GM12878 (cell line): ENCODE results near the gene ARRDC1. TPM values are rescaled to one million over a fixed set of nuclear protein-coding genes. Genes with fewer than 3 reads are reported as not detected.

ENCODE experiments used
- ATAC-seq: fragments of 200-7000 bp; cut with Tn5 transposase; 3 replicates; pipeline ENCODE4 v1.9.1; 2020; ENCODE audit warnings: mild to moderate bottlenecking, moderate library complexity
- BruUV-seq: library from RNA; stranded (reverse); fragments of 400-500 nt; replicated peaks from 2 replicates; lab custom pipeline; 2021; lab: Mats Ljungman, UMichigan
- CTCF ChIA-PET: fragments of 300-600 bp; sonication (Branson Sonifier 250); formaldehyde crosslinking; extraction: SDS; loops from one replicate; lab custom pipeline; 2021; ENCODE audit warnings: inconsistent platforms; lab: Yijun Ruan, JAX
- POLR2A ChIA-PET: fragments of 350-600 bp; formaldehyde crosslinking; extraction: SDS; loops from one replicate; lab custom pipeline; 2021; ENCODE audit warnings: inconsistent platforms; lab: Charles Lee
- RAD21 ChIA-PET: fragments of 300-600 bp; sonication (Branson Sonifier 250); formaldehyde crosslinking; loops from one replicate; lab custom pipeline; 2023; ENCODE audit warnings: antibody characterized with exemption; ENCODE audit not compliant: unreplicated experiment; lab: Charles Lee
- SMC1A ChIA-PET: fragments of 300-600 bp; sonication (Branson Sonifier 250); formaldehyde crosslinking; loops from one replicate; lab custom pipeline; 2023; ENCODE audit not compliant: unreplicated experiment, uncharacterized antibody; lab: Charles Lee
- DNase-seq: peaks from one replicate; pipeline ENCODE4 v3.0.0-alpha.2; 2011; ENCODE audit warnings: low read depth, low spot score
- FAIRE-seq: peaks from 3 replicates; lab custom pipeline; 2011; peaks lifted over from hg19 to GRCh38; lab: Jason Lieb, UNC
- H2AFZ ChIP-seq: 2 replicates; pipeline ENCODE4 v1.6.0; 2011; ENCODE audit warnings: low read depth, low read length, control low read depth; ENCODE audit not compliant: control insufficient read depth
- H3K27ac ChIP-seq: 2 replicates; pipeline ENCODE4 v1.5.1; 2011; ENCODE audit warnings: control low read depth; ENCODE audit not compliant: control insufficient read depth, insufficient read depth
- H3K27me3 ChIP-seq, 2 experiments: replicated peaks in 1 of 2; 2 replicates each; pipeline versions ENCODE4 v1.6.0 to v1.6.1; 2011; ENCODE audit warnings: low read length in 1 of 2; ENCODE audit not compliant: control insufficient read depth in 2 of 2, insufficient read depth in 2 of 2
- H3K36me3 ChIP-seq, 2 experiments: 2 replicates each; pipeline ENCODE4 v1.5.1; 2011; ENCODE audit warnings: low read length in 1 of 2; ENCODE audit not compliant: control insufficient read depth in 2 of 2, insufficient read depth in 2 of 2
- H3K4me1 ChIP-seq: 2 replicates; pipeline ENCODE4 v1.6.1; 2011; ENCODE audit warnings: mild to moderate bottlenecking, low read length, moderate library complexity, mixed read lengths; ENCODE audit not compliant: control insufficient read depth, insufficient read depth
- H3K4me2 ChIP-seq: 2 replicates; pipeline ENCODE4 v1.6.0; 2011; ENCODE audit warnings: control low read depth; ENCODE audit not compliant: control insufficient read depth, insufficient read depth
- H3K4me3 ChIP-seq: fragments of 200-600 bp; sonication (generic); 2 replicates; pipeline ENCODE4 v1.5.1; 2016
- H3K79me2 ChIP-seq: 2 replicates; pipeline ENCODE4 v1.6.0; 2011; ENCODE audit warnings: low read length; ENCODE audit not compliant: control insufficient read depth, insufficient read depth
- H3K9ac ChIP-seq: 2 replicates; pipeline ENCODE4 v1.8.0; 2011; ENCODE audit warnings: low read length, control low read depth, mixed read lengths; ENCODE audit not compliant: control insufficient read depth, insufficient read depth
- H3K9me3 ChIP-seq: replicated peaks from 3 replicates; pipeline ENCODE4 v1.5.1; 2011; ENCODE audit warnings: mild to moderate bottlenecking, low read length; ENCODE audit not compliant: control insufficient read depth, insufficient read depth
- H4K20me1 ChIP-seq: 2 replicates; pipeline ENCODE4 v1.6.0; 2011; ENCODE audit not compliant: control insufficient read depth, insufficient read depth
- BCL11A ChIP-seq: IDR thresholded peaks from 2 replicates; pipeline ENCODE4 v1.6.1; 2011; ENCODE audit warnings: low read depth, low read length
- CBFB ChIP-seq: IDR thresholded peaks from 2 replicates; pipeline ENCODE4 v1.6.1; 2016; ENCODE audit warnings: antibody characterized with exemption, low read depth
- CHD1 ChIP-seq: IDR thresholded peaks from 2 replicates; pipeline ENCODE4 v1.6.1; 2012; ENCODE audit warnings: low read depth, low read length, improper control_type of control experiment
- CHD2 ChIP-seq: IDR thresholded peaks from 2 replicates; pipeline ENCODE4 v1.6.1; 2011; ENCODE audit warnings: low read depth, low read length, improper control_type of control experiment, borderline replicate concordance
- EGR1 ChIP-seq, 2 experiments: IDR thresholded peaks; 1 replicate in 1 of 2; 2 replicates in 1 of 2; pipeline ENCODE4 v1.6.1; 2011 to 2012; ENCODE audit warnings: low read depth in 2 of 2, low read length in 2 of 2, borderline replicate concordance in 1 of 2, mild to moderate bottlenecking in 1 of 2, moderate library complexity in 1 of 2
- FOXM1 ChIP-seq: IDR thresholded peaks from 2 replicates; pipeline ENCODE4 v1.6.1; 2012; ENCODE audit warnings: low read depth, mild to moderate bottlenecking, inconsistent platforms, low read length, moderate library complexity
- NBN ChIP-seq: fragments of 450-650 bp; IDR thresholded peaks from 2 replicates; pipeline ENCODE4 v1.6.1; 2016
- NFYA ChIP-seq: IDR thresholded peaks from 2 replicates; pipeline ENCODE4 v1.6.1; 2011; ENCODE audit warnings: low read depth, mild to moderate bottlenecking, low read length, improper control_type of control experiment, borderline replicate concordance
- SPI1 ChIP-seq: IDR thresholded peaks from 2 replicates; pipeline ENCODE4 v1.6.1; 2011; ENCODE audit warnings: low read depth, mild to moderate bottlenecking, low read length, moderate library complexity, borderline replicate concordance; ENCODE audit not compliant: insufficient read depth
- SUZ12 ChIP-seq: fragments of 200-600 bp; sonication (generic); IDR thresholded peaks from one replicate; pipeline ENCODE4 v1.6.1; 2018; ENCODE audit warnings: antibody characterized with exemption, mild to moderate bottlenecking; ENCODE audit not compliant: unreplicated experiment
- TBL1XR1 ChIP-seq: IDR thresholded peaks from 2 replicates; pipeline ENCODE4 v1.6.1; 2012; ENCODE audit warnings: low read depth, low read length, improper control_type of control experiment
- whole genome bisulfite sequencing: methylation state at CpG from one replicate; pipeline ENCODE4 v1.1.6; 2016; ENCODE audit warnings: low lambda C conversion rate; ENCODE audit not compliant: insufficient replicate concordance, insufficient coverage; ENCODE audit errors: missing lambda C conversion rate; 5-methylcytosine and 5-hydroxymethylcytosine counted together
- in situ Hi-C: fragments of 300-500 bp; cut with MboI; formaldehyde crosslinking; loops from 9 replicates; pipeline ENCODE4 v1.14.3; 2018; ENCODE audit warnings: mixed read lengths
- intact Hi-C: fragments of 100-400 bp; cut with micrococcal nuclease; formaldehyde crosslinking; loops from one replicate; pipeline ENCODE4 v1.14.2; 2022; ENCODE audit not compliant: unreplicated experiment
- polyA plus RNA-seq, 11 experiments: library from polyadenylated mRNA; depleted of rRNA in 4 of 11; unstranded in 6 of 11; stranded (reverse) in 5 of 11; fragments of >200 nt; fragmentation: Nextera tagmentation in 4 of 11; fragmentation: Illumina TruSeq in 1 of 11; extraction: Ambion mirVana in 4 of 11; extraction: Trizol in 1 of 11; gene quantifications; 1 replicate in 1 of 11; 2 replicates in 10 of 11; pipeline versions ENCODE4 v1.2.1 to v1.2.3, GENCODE V29; 2011 to 2016; ENCODE audit warnings: inconsistent platforms in 2 of 11, missing spikeins in 2 of 11, low read depth in 1 of 11
- total RNA-seq, 4 experiments: library from RNA; depleted of rRNA in 3 of 4; stranded (reverse); fragments of >200 nt in 3 of 4; fragmentation: Illumina TruSeq in 1 of 4; extraction: Trizol in 1 of 4; gene quantifications; 2 replicates each; pipeline versions ENCODE4 v1.2.1 to v1.2.3, GENCODE V29; 2013 to 2021
- TF ChIP-seq, protein P1 (sequence below): fragments of 450-650 bp; IDR thresholded peaks from 2 replicates; pipeline ENCODE4 v1.6.1; 2017; ENCODE audit warnings: mild to moderate bottlenecking, moderate library complexity

Gene ARRDC1
- total and polyA plus RNA-seq, 10 of the 15 experiments (the other 5 are each of a cell fraction or from before 2014, with no cell fraction given), result 0.23 to 34.4 (median 20.9) TPM

- ChIA-PET POLR2A (no interaction called here), SMC1A (no interaction called here), RAD21 (no interaction called here), CTCF (no interaction called here)
- H3K9ac ChIP-seq, result no peak overlapping the region
- H3K4me1 ChIP-seq, result no peaks in the 10 kb centered on the region
- in situ Hi-C loops, result no loop called here
- no TSS peak for BruUV-seq
- H3K36me3 ChIP-seq, result peaks cover 8 to 14% of the 10 kb centered on the region in 2 experiments
- H2AFZ ChIP-seq, result no peak overlapping the region
- ATAC-seq (no peak), DNase-seq (no peak), FAIRE-seq (no peak)
- H3K4me3 ChIP-seq, result no peak overlapping the region
- no peak overlapping the region for H3K4me2 ChIP-seq
- H3K27ac ChIP-seq, result no peak overlapping the region
- peaks cover 2% of the 10 kb centered on the region for H3K79me2 ChIP-seq
- no peaks in the 10 kb centered on the region for H3K9me3 ChIP-seq
- H3K27me3 ChIP-seq, result no peaks in the 10 kb centered on the region
- H4K20me1 ChIP-seq, result no peaks in the 10 kb centered on the region
- no peak for TF ChIP-seq TBL1XR1
- no peak for TF ChIP-seq FOXM1
- TF ChIP-seq EGR1 (IDR thresholded peaks at IDR 0.05; ENCODE audit: borderline replicate concordance in 1 of 2, low read depth in 2 of 2, low read length in 2 of 2), result no peak
- TF ChIP-seq NBN, result no peak
- no peak for TF ChIP-seq NFYA
- TF ChIP-seq CHD2, result no peak
- TF ChIP-seq BCL11A, result no peak
- no peak for TF ChIP-seq CHD1
- TF ChIP-seq, protein P1, sequence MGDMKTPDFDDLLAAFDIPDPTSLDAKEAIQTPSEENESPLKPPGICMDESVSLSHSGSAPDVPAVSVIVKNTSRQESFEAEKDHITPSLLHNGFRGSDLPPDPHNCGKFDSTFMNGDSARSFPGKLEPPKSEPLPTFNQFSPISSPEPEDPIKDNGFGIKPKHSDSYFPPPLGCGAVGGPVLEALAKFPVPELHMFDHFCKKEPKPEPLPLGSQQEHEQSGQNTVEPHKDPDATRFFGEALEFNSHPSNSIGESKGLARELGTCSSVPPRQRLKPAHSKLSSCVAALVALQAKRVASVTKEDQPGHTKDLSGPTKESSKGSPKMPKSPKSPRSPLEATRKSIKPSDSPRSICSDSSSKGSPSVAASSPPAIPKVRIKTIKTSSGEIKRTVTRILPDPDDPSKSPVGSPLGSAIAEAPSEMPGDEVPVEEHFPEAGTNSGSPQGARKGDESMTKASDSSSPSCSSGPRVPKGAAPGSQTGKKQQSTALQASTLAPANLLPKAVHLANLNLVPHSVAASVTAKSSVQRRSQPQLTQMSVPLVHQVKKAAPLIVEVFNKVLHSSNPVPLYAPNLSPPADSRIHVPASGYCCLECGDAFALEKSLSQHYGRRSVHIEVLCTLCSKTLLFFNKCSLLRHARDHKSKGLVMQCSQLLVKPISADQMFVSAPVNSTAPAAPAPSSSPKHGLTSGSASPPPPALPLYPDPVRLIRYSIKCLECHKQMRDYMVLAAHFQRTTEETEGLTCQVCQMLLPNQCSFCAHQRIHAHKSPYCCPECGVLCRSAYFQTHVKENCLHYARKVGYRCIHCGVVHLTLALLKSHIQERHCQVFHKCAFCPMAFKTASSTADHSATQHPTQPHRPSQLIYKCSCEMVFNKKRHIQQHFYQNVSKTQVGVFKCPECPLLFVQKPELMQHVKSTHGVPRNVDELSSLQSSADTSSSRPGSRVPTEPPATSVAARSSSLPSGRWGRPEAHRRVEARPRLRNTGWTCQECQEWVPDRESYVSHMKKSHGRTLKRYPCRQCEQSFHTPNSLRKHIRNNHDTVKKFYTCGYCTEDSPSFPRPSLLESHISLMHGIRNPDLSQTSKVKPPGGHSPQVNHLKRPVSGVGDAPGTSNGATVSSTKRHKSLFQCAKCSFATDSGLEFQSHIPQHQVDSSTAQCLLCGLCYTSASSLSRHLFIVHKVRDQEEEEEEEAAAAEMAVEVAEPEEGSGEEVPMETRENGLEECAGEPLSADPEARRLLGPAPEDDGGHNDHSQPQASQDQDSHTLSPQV, result no peak
- no peak for TF ChIP-seq CBFB
- no peak for TF ChIP-seq SUZ12
- no peak for TF ChIP-seq SPI1
- WGBS, result 63% methylated on average over 3 of the region's 5 CpGs
- intact Hi-C loops, result no loop called here
Observed at GRCh38 chr9:137569609-137570203, 35.8 kb upstream of the ARRDC1 start.
